GM19035 (cell line): ENCODE data around the gene RAB36.

Experiments used
- ATAC-seq: cut with Tn5 transposase; IDR thresholded peaks from one replicate; pipeline ENCODE4 v1.9.1; 2021; ENCODE audit not compliant: unreplicated experiment

Gene RAB36

GRCh38 chr22:23204125-23204488, 58.8 kb downstream of the RAB36 start:
- ATAC-seq: no peak

- no peak for ATAC-seq
Observed at GRCh38 chr22:23204541-23205157, 59.4 kb downstream of the RAB36 start.

- no peak for ATAC-seq
Observed at GRCh38 chr22:23205339-23206049, 60.2 kb downstream of the RAB36 start.

DNA sequence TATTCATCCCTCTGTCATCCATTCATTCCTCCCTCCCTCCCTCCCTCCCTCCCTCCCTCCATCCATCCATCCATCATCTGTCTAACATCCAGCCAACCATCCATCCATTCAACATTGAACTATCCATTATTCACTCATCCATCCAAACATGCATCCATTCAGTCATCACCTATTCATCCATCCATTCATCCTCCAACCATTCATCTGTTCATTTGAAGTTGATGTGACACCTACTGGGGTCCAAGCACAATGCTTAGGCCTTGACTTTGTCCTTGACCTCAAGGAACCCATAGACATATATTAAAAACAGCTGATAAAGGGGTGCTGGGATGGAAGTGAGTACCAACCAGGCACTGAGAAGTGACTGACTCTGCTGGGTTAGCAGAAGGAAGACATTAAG, 61.6 kb downstream of the RAB36 start:
- ATAC-seq: no peak

DNA sequence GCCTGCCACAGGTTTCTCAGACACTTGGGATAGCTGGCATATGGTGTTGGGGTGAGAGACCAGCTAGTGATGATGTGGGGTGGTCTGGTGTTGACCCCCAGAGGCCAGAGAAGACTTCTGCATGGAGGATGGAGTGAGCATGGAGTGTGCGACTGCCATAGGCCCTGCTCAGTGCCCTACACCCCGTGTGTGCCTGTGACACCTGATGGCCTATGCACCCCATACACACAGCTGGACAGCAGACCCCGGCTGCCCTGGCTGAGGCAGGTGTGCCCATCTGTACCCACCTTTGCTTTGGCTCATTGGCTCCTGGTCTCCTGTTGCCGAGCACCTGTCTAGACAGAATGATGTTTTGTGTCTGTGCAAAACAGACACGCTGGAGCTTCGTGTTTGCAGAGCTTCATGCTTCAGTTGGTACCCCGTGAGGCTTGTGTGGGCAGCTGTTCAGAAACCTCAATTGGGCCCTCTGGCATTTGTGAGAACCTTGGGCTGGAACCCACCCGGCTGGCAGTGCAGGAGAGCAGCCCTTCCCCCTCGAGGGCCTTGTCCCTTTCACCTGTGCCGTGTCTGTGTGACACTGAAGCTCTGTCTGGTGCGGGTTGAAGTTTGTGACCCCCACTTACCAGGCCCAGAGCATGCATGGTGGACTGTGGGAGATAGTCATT, 62.6 kb downstream of the RAB36 start:
- ATAC-seq: no peak

DNA sequence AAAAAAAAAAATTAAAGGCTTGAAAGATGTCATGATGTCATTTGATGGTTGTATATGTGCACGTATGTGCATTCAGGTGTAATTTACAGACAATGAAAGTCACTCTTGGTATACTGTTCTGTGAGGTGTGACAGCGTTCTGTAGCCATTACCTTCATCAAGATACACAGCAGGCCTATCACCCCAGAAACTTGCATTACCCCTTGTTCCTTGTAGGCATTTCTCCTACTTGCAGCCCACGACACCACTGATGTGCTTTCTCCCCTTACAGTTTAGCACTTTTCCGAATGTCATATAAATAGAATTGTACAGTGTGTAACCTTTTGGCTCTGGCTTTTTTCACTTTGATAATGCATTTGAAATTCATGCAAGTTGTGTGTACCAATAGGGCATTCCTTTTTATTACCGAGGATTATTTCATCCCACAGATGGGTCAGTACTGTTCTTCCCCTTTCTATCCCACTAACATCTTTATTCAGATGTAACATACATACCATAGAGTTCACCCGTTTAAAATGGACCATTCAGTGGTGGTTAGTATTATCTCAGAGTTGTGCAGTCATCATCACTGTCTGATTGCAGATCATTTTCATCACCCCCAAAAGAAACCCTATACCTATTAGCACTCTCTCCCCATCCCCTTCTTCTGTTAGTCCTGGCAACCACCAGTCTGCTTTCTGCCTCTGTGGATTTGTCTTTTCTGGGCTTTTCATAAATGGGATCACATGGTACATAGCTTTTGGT, 65.3 kb downstream of the RAB36 start:
- no peak for ATAC-seq

GRCh38 chr22:23211622-23212021, 66.3 kb downstream of the RAB36 start:
- no peak for ATAC-seq

GRCh38 chr22:23212061-23213021, 67.1 kb downstream of the RAB36 start:
- no peak for ATAC-seq

DNA sequence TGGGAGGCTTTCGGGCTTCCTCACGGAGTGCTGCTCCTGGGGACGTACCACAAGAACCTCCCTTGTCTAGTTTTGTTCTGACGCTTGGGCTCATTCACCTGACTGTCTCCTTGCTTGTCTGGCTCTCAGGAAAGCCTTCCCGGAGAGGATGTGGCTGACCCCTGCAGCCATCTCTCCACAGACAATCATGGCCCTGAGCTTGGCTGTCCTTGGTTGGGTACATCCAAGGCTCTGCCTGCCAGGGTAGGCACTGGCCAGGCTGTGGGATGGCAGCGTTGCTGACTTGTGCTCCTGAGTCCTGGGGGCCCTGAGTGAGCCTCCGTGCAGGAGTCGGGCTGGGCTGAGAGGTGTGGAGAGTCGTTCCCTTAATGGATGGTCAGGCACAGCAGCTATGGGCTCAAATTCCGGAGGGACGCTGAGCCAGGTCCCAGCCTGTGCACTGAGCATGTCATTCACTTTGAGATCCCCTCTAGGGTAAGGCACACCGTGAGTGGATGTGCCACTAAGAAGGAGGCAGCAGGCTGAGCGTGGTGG, 67.8 kb downstream of the RAB36 start:
- no peak for ATAC-seq

DNA sequence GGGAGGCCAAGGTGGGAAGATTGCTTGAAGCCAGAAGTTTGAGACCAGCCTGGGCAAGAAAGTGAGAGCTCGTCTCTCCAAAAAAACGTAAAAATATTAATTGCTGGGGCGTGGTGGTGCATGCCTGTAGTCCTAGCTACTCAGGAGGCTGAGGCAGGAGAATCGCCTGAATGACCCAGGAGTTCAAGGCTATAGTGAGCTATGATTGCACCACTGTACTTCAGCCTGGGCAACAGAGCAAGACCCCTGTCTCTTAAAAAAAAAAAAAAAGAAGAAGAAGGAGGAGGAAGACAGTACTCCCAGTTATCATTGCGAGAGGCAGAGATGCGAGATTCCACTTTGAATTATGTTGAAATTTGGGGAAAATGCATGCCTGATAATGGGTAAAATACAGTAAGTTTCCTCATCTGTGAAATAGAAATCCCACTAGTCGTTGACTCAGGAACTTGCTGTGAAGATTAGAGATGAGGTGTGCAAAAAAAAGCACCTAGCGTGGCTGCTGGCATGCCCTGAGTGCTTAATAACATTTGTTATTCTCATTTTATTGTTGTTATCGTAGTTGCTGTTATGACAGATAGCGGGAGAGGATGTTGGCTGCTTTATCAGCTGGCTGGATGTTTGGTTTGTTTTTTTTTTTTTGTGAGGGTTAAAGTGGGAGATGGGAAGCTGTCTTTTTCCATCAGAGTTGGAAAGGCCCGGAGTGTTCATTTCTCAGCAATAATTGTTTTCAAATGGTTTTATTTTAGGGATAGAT, 68.5 kb downstream of the RAB36 start:
- no peak for ATAC-seq
